B cell (primary cell): ENCODE data around the gene EEFSEC.

Experiments used
- CTCF ChIP-seq: fragments of 200-600 bp; IDR thresholded peaks from one replicate; pipeline ENCODE4 v1.8.0; 2022; ENCODE audit warnings: antibody characterized with exemption, mild to moderate bottlenecking
- EZH2 ChIP-seq: IDR thresholded peaks from 2 replicates; pipeline ENCODE4 v1.6.1; 2012; ENCODE audit warnings: borderline replicate concordance, low read depth, mild to moderate bottlenecking, moderate library complexity, low read length; ENCODE audit not compliant: insufficient read depth, poor library complexity, severe bottlenecking

- TF ChIP-seq CTCF = no peak
- TF ChIP-seq EZH2 = no peak
Measured at GRCh38 chr3:128364808-128365360, 211.6 kb downstream of the EEFSEC start.
